GM18505 (cell line): ENCODE data around the gene LDHD.

Source experiments
- ATAC-seq: cut with Tn5 transposase; IDR thresholded peaks from one replicate; pipeline ENCODE4 v1.9.1; 2021; ENCODE audit not compliant: unreplicated experiment
- POLR2A ChIP-seq: IDR thresholded peaks from 4 replicates; pipeline ENCODE4 v1.6.1; 2011; ENCODE audit warnings: borderline replicate concordance; ENCODE audit not compliant: insufficient read depth, insufficient read length; ENCODE audit errors: extremely low read depth

Gene LDHD

DNA sequence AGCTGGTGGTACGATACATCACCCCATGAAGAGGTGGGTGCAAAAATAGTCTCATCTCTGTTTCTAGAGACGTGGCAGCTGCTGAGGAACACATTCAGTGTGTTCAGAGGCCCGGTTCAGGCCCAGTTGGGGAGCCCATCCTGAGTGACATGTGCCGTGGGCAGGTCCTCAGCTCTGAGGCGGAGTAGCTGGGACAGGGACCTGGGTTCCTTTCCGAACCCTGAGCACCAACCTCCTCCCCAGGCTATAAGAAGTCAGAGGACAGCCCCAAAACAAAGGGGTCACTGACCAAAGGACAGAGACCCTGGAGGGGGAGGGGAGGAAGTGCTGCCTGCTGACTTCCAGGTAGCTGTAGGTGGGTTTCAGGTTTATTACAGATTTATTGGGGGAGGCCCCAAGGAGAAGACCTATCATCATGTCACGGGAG, 5.1 kb downstream of the LDHD start:
- no peak for ATAC-seq
- no peak for TF ChIP-seq POLR2A

DNA sequence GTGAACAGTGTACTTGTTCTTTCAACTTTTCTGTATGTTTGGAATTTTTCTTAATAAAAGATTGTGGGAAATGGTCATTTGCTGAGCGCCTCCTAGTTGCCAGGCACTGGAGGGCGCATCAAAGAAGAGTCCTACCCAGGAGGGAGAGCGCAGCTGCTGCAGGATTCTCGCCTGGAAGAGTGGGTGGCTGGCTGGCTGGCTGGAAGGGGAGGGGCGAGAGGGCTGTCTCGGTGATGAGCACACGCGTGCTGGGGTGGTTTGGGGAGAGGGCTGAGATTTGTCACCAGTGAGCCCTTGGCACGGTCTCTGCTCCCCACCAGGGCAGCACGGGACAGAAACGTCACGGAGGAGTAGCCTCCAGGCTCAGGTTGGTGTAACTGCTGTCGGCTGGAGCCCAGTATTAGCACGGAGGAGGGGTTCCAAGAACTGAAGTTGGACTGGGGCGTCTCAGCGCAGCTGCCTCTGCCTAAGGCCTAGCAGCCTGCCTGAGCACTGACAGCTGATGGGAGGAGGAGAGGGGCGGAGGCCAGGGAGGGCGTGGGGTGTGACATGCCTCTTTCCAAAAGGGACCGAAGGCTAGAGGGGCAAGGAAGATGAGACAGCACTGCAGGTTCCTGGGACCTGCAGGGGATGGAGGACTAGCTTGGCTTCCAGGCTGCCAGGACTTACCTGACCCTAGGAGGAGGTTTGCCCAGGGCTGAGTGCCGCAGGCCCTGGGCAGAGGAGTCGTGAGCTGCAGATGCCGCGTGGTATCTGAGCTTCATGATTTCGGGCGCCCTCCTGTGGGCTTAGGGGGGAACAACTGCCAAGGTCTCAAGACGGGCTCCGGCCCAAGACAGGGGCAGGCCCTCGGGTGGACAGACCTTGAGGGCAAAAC, 5.7 kb downstream of the LDHD start:
- ATAC-seq, result peak; percentile 58
- TF ChIP-seq POLR2A, result no peak

DNA sequence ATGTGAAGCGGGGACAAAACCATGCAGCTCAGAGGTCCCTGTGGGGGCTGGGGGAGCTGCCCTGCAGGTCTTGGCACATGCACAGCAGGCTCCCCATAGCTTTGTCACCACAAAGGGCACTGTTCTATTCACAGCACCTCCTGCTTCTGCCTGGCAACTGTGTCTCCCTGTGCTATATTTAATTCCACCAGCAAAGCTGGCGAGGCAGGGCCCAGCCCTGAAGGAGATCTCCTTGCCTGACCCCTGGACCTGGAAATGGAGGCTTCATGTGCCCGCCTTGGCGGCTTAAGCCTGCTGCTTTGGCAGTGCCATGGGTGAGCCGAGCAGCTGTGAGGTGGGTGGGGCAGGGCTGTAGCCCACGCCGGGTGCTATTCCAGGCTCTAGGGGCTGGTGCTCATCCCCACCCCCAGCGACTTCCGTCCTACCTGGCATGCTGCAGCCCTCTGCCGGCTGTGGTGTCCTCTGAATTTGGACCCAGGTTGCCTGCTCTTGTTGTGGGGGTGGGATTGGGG, 6.8 kb downstream of the LDHD start:
- no peak for ATAC-seq

DNA sequence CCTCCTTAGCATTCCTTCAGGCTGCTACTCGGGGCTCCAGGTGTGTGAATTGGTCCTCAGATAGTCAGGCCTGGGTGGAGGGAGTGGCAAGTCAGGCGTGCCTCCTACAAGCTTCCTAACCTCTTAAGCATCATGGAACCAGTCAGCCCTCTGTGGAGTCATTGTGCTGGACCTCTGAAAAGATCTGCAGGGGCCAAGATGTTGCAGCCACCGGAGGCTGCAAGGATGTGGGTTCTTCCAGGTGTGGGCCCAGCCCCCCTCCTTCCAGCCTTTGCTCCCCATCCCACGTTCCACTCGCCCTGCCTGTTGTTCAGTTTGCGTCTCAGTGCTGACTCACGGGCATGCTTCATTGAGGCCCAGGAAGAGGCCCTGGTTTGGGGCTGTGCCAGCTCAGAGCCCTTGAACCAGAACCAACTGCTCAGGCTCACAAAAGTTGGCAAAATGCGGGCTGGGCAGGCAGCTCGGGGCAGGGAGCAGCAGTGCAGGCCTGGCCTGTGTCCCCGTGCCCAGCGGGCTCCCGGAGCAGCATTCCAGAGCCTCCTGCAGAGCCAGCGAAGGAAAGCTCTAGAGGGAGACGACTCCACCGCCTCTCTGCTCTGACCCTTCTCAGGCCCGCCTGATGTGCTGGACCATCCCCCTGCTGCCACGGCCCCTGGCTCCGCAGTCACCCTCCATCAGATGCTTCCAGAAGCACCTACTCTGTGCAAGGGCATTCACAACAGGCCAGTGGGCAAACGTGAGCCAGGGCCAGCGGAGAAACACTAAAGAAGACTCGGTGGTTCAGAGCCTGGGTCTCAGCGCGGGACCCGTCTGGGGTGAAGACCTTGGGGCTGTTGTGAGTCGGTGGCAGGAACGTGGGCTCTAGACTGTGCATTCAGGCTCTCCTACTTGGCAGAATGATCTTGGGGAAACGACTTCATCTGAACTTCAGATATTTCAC, 7.5 kb downstream of the LDHD start:
- no peak for TF ChIP-seq POLR2A
- ATAC-seq, result no peak

More for the DNA sequence above, 6.8 kb downstream of the LDHD start:
- TF ChIP-seq POLR2A, result no peak

DNA sequence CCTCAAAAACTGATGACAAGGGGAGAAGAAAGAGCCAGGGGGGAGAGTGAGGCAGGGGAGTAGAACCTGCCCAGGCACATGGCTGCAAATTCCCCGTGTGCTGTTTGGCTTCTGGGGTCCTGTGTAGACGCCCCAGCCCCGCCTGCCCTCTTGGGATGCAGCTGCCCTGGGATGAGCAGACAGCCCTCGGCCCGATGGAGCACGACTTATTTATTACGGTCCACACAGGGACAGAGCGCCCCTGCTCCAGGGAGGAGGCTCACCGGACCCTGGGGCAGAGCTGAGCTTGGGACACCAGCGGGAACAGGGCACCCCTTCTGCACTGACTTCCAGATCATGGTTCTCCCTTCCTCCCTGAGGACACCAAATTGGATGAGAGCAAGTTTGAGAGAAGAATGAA, 9.1 kb downstream of the LDHD start:
- no peak for ATAC-seq
- TF ChIP-seq POLR2A, result no peak

DNA sequence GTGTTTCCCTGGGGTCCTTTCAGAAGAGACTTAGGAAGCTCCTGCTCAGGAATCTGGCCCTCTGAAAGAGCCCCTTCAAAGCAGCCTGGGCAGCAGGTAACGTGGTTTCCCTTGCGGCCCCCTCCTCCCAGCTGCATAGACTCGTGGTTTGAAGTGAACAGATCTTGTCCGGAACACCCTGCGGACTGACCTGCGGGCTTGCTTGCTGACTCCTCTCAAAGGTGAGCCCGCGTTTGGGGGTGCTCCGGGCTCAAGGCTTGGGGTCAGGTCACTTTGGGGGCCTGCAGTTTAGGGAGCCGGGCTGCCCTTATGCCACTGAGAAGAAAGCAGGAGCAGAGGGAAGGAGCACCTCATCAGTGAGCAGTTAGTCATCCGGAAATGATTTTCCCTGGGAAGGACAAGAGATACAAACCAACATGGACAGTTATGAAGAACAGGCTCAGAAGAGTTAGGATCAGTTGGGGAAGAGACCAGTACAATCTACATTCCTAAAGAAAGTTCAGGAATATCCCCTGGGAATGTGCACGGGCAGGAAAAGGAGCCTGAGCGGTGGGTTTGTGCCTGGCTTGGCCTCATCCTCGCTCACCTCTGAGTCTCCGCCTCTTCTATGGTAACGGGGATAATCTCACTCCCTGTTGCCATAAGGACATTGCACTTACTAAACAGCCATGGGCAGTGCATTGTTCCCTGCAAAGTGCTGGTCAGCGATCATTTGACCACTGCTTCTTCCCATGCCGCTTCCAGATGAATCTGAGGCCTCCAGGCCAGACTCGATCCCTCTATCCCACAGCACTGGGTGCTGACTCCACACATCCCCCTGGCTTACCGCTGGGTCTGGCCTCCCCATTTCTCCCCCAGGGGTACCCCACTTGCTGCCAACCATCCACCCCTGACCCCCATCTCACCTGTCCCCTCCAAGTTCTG, 10.0 kb downstream of the LDHD start:
- no peak for ATAC-seq
- no peak for TF ChIP-seq POLR2A

DNA sequence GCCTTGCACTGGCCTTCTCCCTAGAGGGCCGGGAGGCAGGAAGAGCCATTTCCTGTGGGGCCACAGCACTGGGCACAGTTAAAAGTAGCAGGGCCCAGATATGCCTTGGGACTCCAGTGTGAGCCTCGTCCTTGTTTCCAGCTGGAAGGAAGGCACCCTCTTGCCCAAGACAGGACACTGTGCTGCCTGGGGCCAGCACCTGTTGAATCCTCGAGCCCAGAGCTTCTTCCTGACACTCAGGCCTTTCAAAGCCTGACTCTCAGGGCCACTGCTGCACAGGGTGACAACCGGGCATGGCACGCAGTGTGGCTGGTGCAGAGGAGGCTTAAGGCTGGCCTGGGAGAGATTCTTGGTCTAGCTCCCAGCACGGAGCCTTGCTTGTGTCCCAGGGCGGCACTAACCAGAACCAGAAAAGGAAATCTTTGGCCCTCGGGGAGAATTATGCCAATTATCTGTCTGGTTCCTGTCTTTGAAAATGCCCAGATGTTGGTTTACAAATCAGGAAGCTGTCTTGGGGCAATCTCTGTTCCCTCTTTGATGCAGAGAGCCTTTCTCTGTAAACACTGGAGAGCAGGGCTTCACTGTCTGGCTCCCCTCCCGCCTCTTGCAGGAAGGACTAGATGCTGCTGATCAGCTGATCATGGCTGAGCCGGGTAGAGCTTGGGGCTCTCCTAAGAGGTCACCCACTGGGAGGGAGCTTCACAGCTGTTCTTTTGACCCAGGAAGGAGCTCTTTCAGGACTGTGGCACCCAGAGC, 11.1 kb downstream of the LDHD start:
- no peak for ATAC-seq
- no peak for TF ChIP-seq POLR2A

DNA sequence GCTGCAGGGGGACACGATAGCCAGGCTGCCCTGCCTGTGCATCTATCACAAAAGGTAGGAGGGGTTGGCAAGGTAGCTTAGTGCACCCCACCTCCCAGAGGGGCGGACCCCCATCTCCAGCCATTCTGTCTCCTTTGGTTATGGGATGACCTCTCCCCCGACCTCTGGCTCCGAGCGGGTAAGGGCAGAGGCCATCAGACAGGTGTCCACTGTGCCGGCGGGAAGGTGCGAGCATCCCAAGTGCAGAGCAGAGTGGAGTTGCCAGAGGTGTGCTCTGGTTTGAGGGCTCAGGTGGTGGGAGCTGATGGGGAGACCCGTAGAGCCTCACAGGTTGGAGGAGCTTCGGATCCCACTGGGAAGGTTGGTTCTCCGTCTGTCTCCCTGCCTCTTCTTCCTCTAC, 11.7 kb downstream of the LDHD start:
- no peak for TF ChIP-seq POLR2A
- no peak for ATAC-seq

DNA sequence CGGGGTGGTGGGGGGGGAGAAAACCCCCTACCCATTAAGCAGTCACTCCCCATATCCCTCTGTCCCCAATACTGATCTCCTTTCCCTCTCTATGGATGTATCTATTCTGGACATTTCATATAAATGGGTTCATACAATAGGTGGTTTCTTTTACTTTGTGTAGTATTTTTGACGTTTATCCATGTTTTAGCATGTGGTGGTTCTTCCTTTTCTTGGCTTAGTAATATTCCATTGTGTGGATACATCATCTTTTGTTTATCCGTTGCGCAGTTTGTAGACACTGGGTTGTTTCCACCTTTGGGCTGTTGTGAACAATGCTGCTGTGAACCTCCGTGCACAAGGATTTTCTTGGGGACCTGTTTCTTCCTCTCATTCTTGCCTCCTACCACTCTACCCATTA, 12.6 kb downstream of the LDHD start:
- no peak for TF ChIP-seq POLR2A
- no peak for ATAC-seq

DNA sequence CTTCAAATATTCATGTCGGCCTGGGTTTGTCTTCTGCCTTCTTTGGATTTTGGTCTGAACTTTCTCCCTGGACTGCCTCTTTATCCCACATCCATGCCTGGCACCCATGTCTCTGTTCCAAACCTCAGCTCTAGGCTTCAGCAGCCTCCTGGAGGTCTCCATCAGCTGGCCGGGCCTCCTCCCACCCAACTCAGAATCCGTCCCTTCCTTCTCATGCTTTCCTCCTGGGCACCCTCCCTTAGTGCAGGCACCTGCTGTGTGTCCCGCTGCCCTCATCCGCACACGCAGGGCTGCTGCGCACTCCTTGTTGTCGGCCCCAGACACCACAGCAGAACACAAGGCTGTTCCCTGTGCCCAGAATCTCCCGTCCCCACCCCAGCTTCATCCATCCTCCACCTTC, 14.0 kb downstream of the LDHD start:
- no peak for TF ChIP-seq POLR2A
- no peak for ATAC-seq

DNA sequence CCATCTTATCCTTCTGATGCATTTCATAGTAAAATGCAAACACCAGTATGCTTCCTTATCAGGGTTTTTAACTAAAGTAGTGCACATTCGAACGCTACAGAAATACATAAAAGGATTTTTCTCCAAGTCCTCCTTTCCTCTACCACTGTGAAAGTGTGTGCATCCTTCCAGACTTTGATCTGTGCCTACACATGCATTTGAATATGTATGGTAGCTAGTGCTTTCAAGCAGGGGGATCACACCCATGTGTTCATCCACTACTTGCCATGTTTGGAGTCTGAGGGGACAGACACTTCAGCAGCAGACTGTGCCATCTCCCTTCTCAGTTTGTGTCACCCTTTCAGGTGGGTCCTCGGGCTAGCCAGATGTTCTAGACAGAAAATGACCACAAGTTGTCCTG, 14.9 kb downstream of the LDHD start:
- no peak for TF ChIP-seq POLR2A
- ATAC-seq, result no peak

DNA sequence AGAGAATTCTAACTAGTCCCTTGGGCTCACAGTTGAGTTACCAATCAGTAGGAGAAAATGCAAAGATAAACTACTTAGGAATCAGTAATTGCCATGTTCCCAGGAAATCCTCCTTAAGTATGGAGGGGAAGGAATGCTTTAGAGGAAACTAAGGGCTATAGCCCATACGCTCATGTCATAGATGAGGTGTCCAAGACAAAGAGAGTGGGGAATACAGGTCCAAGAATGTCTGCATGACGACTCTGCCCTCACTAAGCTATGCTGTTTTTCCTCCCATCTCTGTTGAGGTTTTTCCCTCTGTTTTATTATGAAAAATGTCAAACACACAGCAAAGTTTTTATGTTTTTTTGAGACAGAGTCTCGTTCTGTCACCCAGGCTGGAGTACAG, 16.0 kb downstream of the LDHD start:
- no peak for TF ChIP-seq POLR2A
- ATAC-seq, result no peak
